PC-9 (cell line): ENCODE data around the gene MXRA8.
"Not testable (repeated sequence)": the region's sequence is repeated elsewhere in the genome, so short reads cannot be mapped to it uniquely, and the experiment has no call there.

ENCODE experiments used
- EZH2 ChIP-seq: fragments of 200-600 bp; sonication (generic); IDR thresholded peaks from 2 replicates; pipeline ENCODE4 v1.8.0; 2017; ENCODE audit warnings: antibody characterized with exemption, low read depth
- TF ChIP-seq, protein P1 (sequence below): fragments of 200-600 bp; sonication (generic); conservative IDR thresholded peaks from 2 replicates; pipeline ENCODE4 v1.6.1; 2017; ENCODE audit warnings: mixed run types, antibody characterized with exemption, mild to moderate bottlenecking, moderate library complexity

DNA sequence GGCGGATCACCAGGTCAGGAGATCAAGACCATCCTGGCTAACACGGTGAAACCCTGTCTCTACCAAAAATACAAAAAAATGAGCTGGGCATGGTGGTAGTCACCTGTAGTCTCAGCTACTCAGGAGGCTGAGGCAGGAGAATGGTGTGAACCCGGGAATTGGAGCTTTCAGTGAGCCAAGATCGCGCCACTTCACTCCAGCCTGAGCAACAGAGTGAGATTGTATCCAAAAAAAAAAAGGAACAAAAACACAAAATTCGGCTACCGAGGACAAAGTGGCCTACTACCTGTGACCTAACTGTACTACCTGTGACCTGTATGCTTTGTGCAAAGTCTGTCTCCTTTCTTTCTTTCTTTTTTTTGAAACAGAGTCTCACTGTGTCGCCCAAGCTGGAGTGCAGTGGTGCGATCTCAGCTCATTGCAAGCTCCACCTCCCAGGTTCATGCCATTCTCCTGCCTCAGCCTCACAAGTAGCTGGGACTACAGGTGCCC lies 44.6 kb upstream of the MXRA8 start:
- TF ChIP-seq, protein P1, sequence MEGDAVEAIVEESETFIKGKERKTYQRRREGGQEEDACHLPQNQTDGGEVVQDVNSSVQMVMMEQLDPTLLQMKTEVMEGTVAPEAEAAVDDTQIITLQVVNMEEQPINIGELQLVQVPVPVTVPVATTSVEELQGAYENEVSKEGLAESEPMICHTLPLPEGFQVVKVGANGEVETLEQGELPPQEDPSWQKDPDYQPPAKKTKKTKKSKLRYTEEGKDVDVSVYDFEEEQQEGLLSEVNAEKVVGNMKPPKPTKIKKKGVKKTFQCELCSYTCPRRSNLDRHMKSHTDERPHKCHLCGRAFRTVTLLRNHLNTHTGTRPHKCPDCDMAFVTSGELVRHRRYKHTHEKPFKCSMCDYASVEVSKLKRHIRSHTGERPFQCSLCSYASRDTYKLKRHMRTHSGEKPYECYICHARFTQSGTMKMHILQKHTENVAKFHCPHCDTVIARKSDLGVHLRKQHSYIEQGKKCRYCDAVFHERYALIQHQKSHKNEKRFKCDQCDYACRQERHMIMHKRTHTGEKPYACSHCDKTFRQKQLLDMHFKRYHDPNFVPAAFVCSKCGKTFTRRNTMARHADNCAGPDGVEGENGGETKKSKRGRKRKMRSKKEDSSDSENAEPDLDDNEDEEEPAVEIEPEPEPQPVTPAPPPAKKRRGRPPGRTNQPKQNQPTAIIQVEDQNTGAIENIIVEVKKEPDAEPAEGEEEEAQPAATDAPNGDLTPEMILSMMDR = not testable (repeated sequence)
- not testable (repeated sequence) for TF ChIP-seq EZH2
